ENCODE data around the gene PSMB11.
"Not testable (repeated sequence)": the region's sequence is repeated elsewhere in the genome, so short reads cannot be mapped to it uniquely, and the experiment has no call there.

Gene PSMB11

GRCh38 chr14:23042162-23042965 lies at the start of gene PSMB11:
Gene PSMB11 (plus strand): TSS chr14:23042212. CDS start chr14:23042226, 14 bp downstream.
- DNase-seq, result no peak

- no peak for DNase-seq
Measured at GRCh38 chr14:22993517-22993916, 48.5 kb upstream of the PSMB11 start.

- DNase-seq, result peak in 9 of 56 donors; percentile 2 to 45 (median 6)
Measured at GRCh38 chr14:22994762-22995275, 47.2 kb upstream of the PSMB11 start.

- DNase-seq, result no peak
Measured at GRCh38 chr14:22995889-22996625, 46.0 kb upstream of the PSMB11 start.

GRCh38 chr14:22996768-22997654 lies 45.0 kb upstream of the PSMB11 start:
- DNase-seq, result no peak

GRCh38 chr14:22997676-22998323 lies 44.2 kb upstream of the PSMB11 start:
- DNase-seq, result no peak

GRCh38 chr14:22998329-22999012 lies 43.5 kb upstream of the PSMB11 start:
- DNase-seq, result no peak

- DNase-seq, result no peak
Measured at GRCh38 chr14:23000860-23001259, 41.2 kb upstream of the PSMB11 start.

- no peak for DNase-seq
Measured at GRCh38 chr14:23002592-23002991, 39.4 kb upstream of the PSMB11 start.

- DNase-seq, result not testable (repeated sequence)
Measured at GRCh38 chr14:23004274-23004673, 37.7 kb upstream of the PSMB11 start.

GRCh38 chr14:23005451-23006187 lies 36.4 kb upstream of the PSMB11 start:
- DNase-seq, result no peak

GRCh38 chr14:23006188-23006534 lies 35.9 kb upstream of the PSMB11 start:
- no peak for DNase-seq

- peak; percentile 78 to 99 (median 96) for DNase-seq
Measured at GRCh38 chr14:23006544-23007419, 35.2 kb upstream of the PSMB11 start.

- no peak for DNase-seq
Measured at GRCh38 chr14:23008831-23009230, 33.2 kb upstream of the PSMB11 start.

GRCh38 chr14:23009483-23009938 lies 32.5 kb upstream of the PSMB11 start:
- DNase-seq, result no peak

- DNase-seq, result peak in 49 of 56 donors; percentile 5 to 80 (median 53)
Measured at GRCh38 chr14:23009939-23010726, 31.9 kb upstream of the PSMB11 start, which contains the start of gene C14orf93. Gene C14orf93 (minus strand): TSS chr14:23010143. CDS start chr14:22999023, 11,120 bp downstream.

GRCh38 chr14:23013054-23013748 lies 28.8 kb upstream of the PSMB11 start:
- no peak for DNase-seq

Measured in nucleus accumbens (tissue), 56 donors.